MCF 10A (cell line): ENCODE data around the gene LPAR3. TPM values are rescaled to one million over a fixed set of nuclear protein-coding genes. Genes with fewer than 3 reads are reported as not detected.

ENCODE experiments used
- BruUV-seq: library from RNA; stranded (reverse); fragments of 400-500 nt; replicated peaks from 2 replicates; lab custom pipeline; 2021; lab: Mats Ljungman, UMichigan
- CTCF ChIA-PET: fragments of 300-600 bp; sonication (Branson Sonifier 250); formaldehyde crosslinking; extraction: SDS; loops from one replicate; lab custom pipeline; 2021; ENCODE audit warnings: antibody characterized with exemption, inconsistent platforms; lab: Yijun Ruan, JAX
- POLR2A ChIA-PET: fragments of 300-600, 350-650 bp; sonication (Branson Sonifier 250); formaldehyde crosslinking; extraction: SDS; loops from one replicate; lab custom pipeline; 2020; ENCODE audit warnings: antibody characterized with exemption, inconsistent platforms; lab: Yijun Ruan, JAX
- DNase-seq: peaks from one replicate; pipeline ENCODE4 v3.0.0-alpha.2; 2018; ENCODE audit not compliant: unreplicated experiment
- H3K27ac Mint-ChIP-seq: one replicate; pipeline ENCODE4 v1.8.0; 2022; ENCODE audit warnings: mild to moderate bottlenecking, low read depth, mixed read lengths; ENCODE audit not compliant: unreplicated experiment
- H3K27me3 Mint-ChIP-seq: one replicate; pipeline ENCODE4 v1.8.0; 2022; ENCODE audit warnings: mixed read lengths; ENCODE audit not compliant: insufficient read depth, unreplicated experiment
- H3K36me3 Mint-ChIP-seq: one replicate; pipeline ENCODE4 v1.8.0; 2022; ENCODE audit warnings: mild to moderate bottlenecking, moderate library complexity, mixed read lengths; ENCODE audit not compliant: insufficient read depth, unreplicated experiment
- H3K4me1 Mint-ChIP-seq: one replicate; pipeline ENCODE4 v1.8.0; 2022; ENCODE audit warnings: mixed read lengths; ENCODE audit not compliant: insufficient read depth, unreplicated experiment
- H3K4me3 Mint-ChIP-seq: one replicate; pipeline ENCODE4 v1.8.0; 2022; ENCODE audit warnings: mild to moderate bottlenecking, moderate library complexity, mixed read lengths; ENCODE audit not compliant: unreplicated experiment
- H3K9me3 Mint-ChIP-seq: one replicate; pipeline ENCODE4 v1.8.0; 2022; ENCODE audit warnings: mixed read lengths; ENCODE audit not compliant: unreplicated experiment
- CTCF ChIP-seq: fragments of 200-600 bp; IDR thresholded peaks from one replicate; pipeline ENCODE4 v1.8.0; 2022; ENCODE audit warnings: antibody characterized with exemption, mild to moderate bottlenecking; ENCODE audit not compliant: unreplicated experiment
- intact Hi-C: fragments of 100-400 bp; cut with micrococcal nuclease; formaldehyde crosslinking; loops from 2 replicates; pipeline ENCODE4 v1.14.1; 2022
- total RNA-seq: library from RNA; stranded (reverse); gene quantifications from 2 replicates; pipeline ENCODE4 v1.2.3, GENCODE V29; 2022

LPAR3 gene
- total RNA-seq, 1 experiment from 2014 or later = 1.0 TPM

GRCh38 chr1:84768634-84769033, 124.4 kb downstream of the LPAR3 start:
- H3K27me3 Mint-ChIP-seq = peaks cover 12% of the 10 kb centered on the region
- no peaks in the 10 kb centered on the region for H3K9me3 Mint-ChIP-seq
- no peak for TF ChIP-seq CTCF

GRCh38 chr1:84763912-84764680, 128.9 kb downstream of the LPAR3 start:
- no peak for DNase-seq
- Mint-ChIP-seq H3K4me3 (no peak overlapping the region), H3K36me3 (no peaks in the 10 kb centered on the region), H3K27me3 (peaks cover 12% of the 10 kb centered on the region), H3K9me3 (no peaks in the 10 kb centered on the region), H3K4me1 (peaks cover 2% of the 10 kb centered on the region), H3K27ac (no peak overlapping the region)
- no TSS peak for BruUV-seq
- intact Hi-C loops = no loop called here
- no peak for TF ChIP-seq CTCF
- ChIA-PET POLR2A (no interaction called here), CTCF (interaction anchor here (0.6 to 5.1 kb wide), 5 partner anchors 8 to 321 kb away, joined by 3 to 43 read pairs (median 3); no protein-coding TSS in a partner anchor)

More at GRCh38 chr1:84768634-84769033, 124.4 kb downstream of the LPAR3 start:
- CTCF ChIA-PET = interaction anchor here (0.7 kb wide), 1 partner anchor 11 kb away, joined by 3 read pairs; no protein-coding TSS in a partner anchor
- DNase-seq = no peak
- intact Hi-C loops = no loop called here
- BruUV-seq = no TSS peak
- Mint-ChIP-seq H3K36me3 (no peaks in the 10 kb centered on the region), H3K27ac (no peak overlapping the region), H3K4me3 (no peak overlapping the region), H3K4me1 (no peaks in the 10 kb centered on the region)
- POLR2A ChIA-PET = no interaction called here

GRCh38 chr1:84762664-84763063, 130.3 kb downstream of the LPAR3 start:
- CTCF ChIA-PET = interaction anchor here (0.7 to 5.1 kb wide), 10 partner anchors 9 to 617 kb away, joined by 3 to 43 read pairs (median 4); no protein-coding TSS in a partner anchor
- Mint-ChIP-seq H3K27me3 (peaks cover 12% of the 10 kb centered on the region), H3K27ac (no peak overlapping the region), H3K9me3 (no peaks in the 10 kb centered on the region), H3K36me3 (no peaks in the 10 kb centered on the region), H3K4me1 (peaks cover 6% of the 10 kb centered on the region), H3K4me3 (no peak overlapping the region)
- DNase-seq = no peak
- POLR2A ChIA-PET = interaction anchor here (0.5 kb wide), 1 partner anchor 148 kb away, joined by 3 read pairs; no protein-coding TSS in a partner anchor
- intact Hi-C loops = no loop called here
- no peak for TF ChIP-seq CTCF
- no TSS peak for BruUV-seq

Other genes with a start within 250 kb of the LPAR3 start
- 19.4 and 20.5 TPM in 2 replicates for gene SSX2IP, start 202.7 kb downstream of the LPAR3 start, total RNA-seq
- 3.0 and 3.1 TPM in 2 replicates for gene MCOLN2, start 103.9 kb upstream of the LPAR3 start, total RNA-seq
- gene MCOLN3, start 155.3 kb upstream of the LPAR3 start, total RNA-seq = 0.70 and 1.3 TPM in 2 replicates